Stromal cell of bone marrow (primary cell): ENCODE measurements around the gene RALGAPA2.

Experiments
- DNase-seq: peaks from one replicate; pipeline ENCODE4 v3.0.0-alpha.2; 2012; ENCODE audit warnings: low read depth

RALGAPA2 gene

GRCh38 chr20:20712474-20713243 is at the start of gene RALGAPA2:
TSS of gene RALGAPA2 (minus strand) at chr20:20712644. CDS start at chr20:20712480, 164 bp downstream.
- peak; percentile 97 for DNase-seq

GRCh38 chr20:20761301-20761700 is 48.9 kb upstream of the RALGAPA2 start:
- DNase-seq: no peak

- no peak for DNase-seq
These were observed 46.7 kb upstream of the RALGAPA2 start for GRCh38 chr20:20759132-20759531.

- no peak for DNase-seq
These were observed 43.4 kb upstream of the RALGAPA2 start for GRCh38 chr20:20755674-20756319.

- no peak for DNase-seq
These were observed 42.8 kb upstream of the RALGAPA2 start for GRCh38 chr20:20755231-20755630.

- DNase-seq: no peak
These were observed 42.3 kb upstream of the RALGAPA2 start for GRCh38 chr20:20754714-20755113.

- DNase-seq: no peak
These were observed 40.3 kb upstream of the RALGAPA2 start for GRCh38 chr20:20752712-20753111.

GRCh38 chr20:20747298-20747697 is 34.9 kb upstream of the RALGAPA2 start:
- DNase-seq: no peak

- no peak for DNase-seq
These were observed 31.8 kb upstream of the RALGAPA2 start for GRCh38 chr20:20744170-20744725.

- no peak for DNase-seq
These were observed 31.2 kb upstream of the RALGAPA2 start for GRCh38 chr20:20743511-20744169.

- DNase-seq: no peak
These were observed 28.9 kb upstream of the RALGAPA2 start for GRCh38 chr20:20741087-20742045.

GRCh38 chr20:20740541-20740940 is 28.1 kb upstream of the RALGAPA2 start:
- DNase-seq: no peak

- DNase-seq: no peak
These were observed 24.7 kb upstream of the RALGAPA2 start for GRCh38 chr20:20737158-20737557.

GRCh38 chr20:20736303-20736702 is 23.9 kb upstream of the RALGAPA2 start:
- no peak for DNase-seq

- DNase-seq: no peak
These were observed 22.1 kb upstream of the RALGAPA2 start for GRCh38 chr20:20734475-20734948.

GRCh38 chr20:20733943-20734342 is 21.5 kb upstream of the RALGAPA2 start:
- no peak for DNase-seq

- no peak for DNase-seq
These were observed 20.2 kb upstream of the RALGAPA2 start for GRCh38 chr20:20732641-20733040.

GRCh38 chr20:20731945-20732296 is 19.5 kb upstream of the RALGAPA2 start:
- no peak for DNase-seq

GRCh38 chr20:20731000-20731944 is 18.8 kb upstream of the RALGAPA2 start:
- no peak for DNase-seq

- DNase-seq: no peak
These were observed 17.1 kb upstream of the RALGAPA2 start for GRCh38 chr20:20729563-20729962.
